ENCODE results near the gene PTPRJ.

- TF ChIP-seq EZH2 (IDR thresholded peaks at IDR 0.05; ENCODE audit: insufficient read depth, poor library complexity, severe bottlenecking) (no peak), EZH2phosphoT487 (IDR thresholded peaks at IDR 0.05; ENCODE audit: insufficient read depth, low read depth) (no peak)
Observed at GRCh38 chr11:48066881-48067800, 86.8 kb downstream of the PTPRJ start.
